ENCODE data around the gene MMP2.

MMP2 gene

DNA sequence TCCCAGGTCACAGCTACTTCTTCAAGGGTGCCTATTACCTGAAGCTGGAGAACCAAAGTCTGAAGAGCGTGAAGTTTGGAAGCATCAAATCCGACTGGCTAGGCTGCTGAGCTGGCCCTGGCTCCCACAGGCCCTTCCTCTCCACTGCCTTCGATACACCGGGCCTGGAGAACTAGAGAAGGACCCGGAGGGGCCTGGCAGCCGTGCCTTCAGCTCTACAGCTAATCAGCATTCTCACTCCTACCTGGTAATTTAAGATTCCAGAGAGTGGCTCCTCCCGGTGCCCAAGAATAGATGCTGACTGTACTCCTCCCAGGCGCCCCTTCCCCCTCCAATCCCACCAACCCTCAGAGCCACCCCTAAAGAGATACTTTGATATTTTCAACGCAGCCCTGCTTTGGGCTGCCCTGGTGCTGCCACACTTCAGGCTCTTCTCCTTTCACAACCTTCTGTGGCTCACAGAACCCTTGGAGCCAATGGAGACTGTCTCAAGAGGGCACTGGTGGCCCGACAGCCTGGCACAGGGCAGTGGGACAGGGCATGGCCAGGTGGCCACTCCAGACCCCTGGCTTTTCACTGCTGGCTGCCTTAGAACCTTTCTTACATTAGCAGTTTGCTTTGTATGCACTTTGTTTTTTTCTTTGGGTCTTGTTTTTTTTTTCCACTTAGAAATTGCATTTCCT is 26.5 kb downstream of the MMP2 start:
- H3K4me2 ChIP-seq (ENCODE audit: low read depth, low read length, poor library complexity, severe bottlenecking), result no peak overlapping the region
- H3K36me3 ChIP-seq (ENCODE audit: low read length), result no peaks in the 10 kb centered on the region
- H3K9ac ChIP-seq (ENCODE audit: low read length), result no peak overlapping the region
- no peaks in the 10 kb centered on the region for H4K20me1 ChIP-seq (ENCODE audit: low read depth, low read length)
- TF ChIP-seq EZH2phosphoT487 (conservative IDR thresholded peaks at IDR 0.05; ENCODE audit: low read length) (no peak), CTCF (IDR thresholded peaks at IDR 0.05; ENCODE audit: insufficient read depth, low read length, poor library complexity, severe bottlenecking) (no peak)
- H2AFZ ChIP-seq (ENCODE audit: low read depth, low read length, severe bottlenecking), result no peak overlapping the region
- no peaks in the 10 kb centered on the region for H3K27me3 ChIP-seq (ENCODE audit: low read length)
- no peak overlapping the region for H3K27ac ChIP-seq (ENCODE audit: low read depth, low read length)
- no peaks in the 10 kb centered on the region for H3K9me2 ChIP-seq (replicated peaks; ENCODE audit: insufficient read depth, low read length)
- no peaks in the 10 kb centered on the region for H3F3A ChIP-seq (ENCODE audit: insufficient read depth)
- H3K9me3 ChIP-seq (ENCODE audit: insufficient read depth, low read length), result no peaks in the 10 kb centered on the region
- no peak overlapping the region for H3K4me3 ChIP-seq (ENCODE audit: insufficient read depth, low read length, poor library complexity, severe bottlenecking)
- H3K79me2 ChIP-seq (ENCODE audit: insufficient read depth, low read length), result no peaks in the 10 kb centered on the region

- H3K27ac ChIP-seq (ENCODE audit: low read depth, low read length), result no peak overlapping the region
- no peak overlapping the region for H3K4me2 ChIP-seq (ENCODE audit: low read depth, low read length, poor library complexity, severe bottlenecking)
Measured at GRCh38 chr16:55506083-55506482, 27.1 kb downstream of the MMP2 start.

GRCh38 chr16:55506708-55507107 is 27.7 kb downstream of the MMP2 start:
- Histone ChIP-seq H3K36me3 (ENCODE audit: low read length) (no peaks in the 10 kb centered on the region), H3K4me2 (ENCODE audit: low read depth, low read length, poor library complexity, severe bottlenecking) (no peak overlapping the region), H2AFZ (ENCODE audit: low read depth, low read length, severe bottlenecking) (no peak overlapping the region), H3K79me2 (ENCODE audit: insufficient read depth, low read length) (no peaks in the 10 kb centered on the region), H3F3A (ENCODE audit: insufficient read depth) (no peaks in the 10 kb centered on the region), H3K9ac (ENCODE audit: low read length) (no peak overlapping the region), H3K9me3 (ENCODE audit: insufficient read depth, low read length) (no peaks in the 10 kb centered on the region), H3K4me3 (ENCODE audit: insufficient read depth, low read length, poor library complexity, severe bottlenecking) (no peak overlapping the region), H3K9me2 (replicated peaks; ENCODE audit: insufficient read depth, low read length) (no peaks in the 10 kb centered on the region), H4K20me1 (ENCODE audit: low read depth, low read length) (no peaks in the 10 kb centered on the region), H3K27me3 (ENCODE audit: low read length) (no peaks in the 10 kb centered on the region), H3K27ac (ENCODE audit: low read depth, low read length) (no peak overlapping the region)
- TF ChIP-seq EZH2phosphoT487 (conservative IDR thresholded peaks at IDR 0.05; ENCODE audit: low read length), result no peak
- TF ChIP-seq CTCF (IDR thresholded peaks at IDR 0.05; ENCODE audit: insufficient read depth, low read length, poor library complexity, severe bottlenecking), result no peak

More at GRCh38 chr16:55506083-55506482, 27.1 kb downstream of the MMP2 start:
- Histone ChIP-seq H3K27me3 (ENCODE audit: low read length) (no peaks in the 10 kb centered on the region), H3F3A (ENCODE audit: insufficient read depth) (no peaks in the 10 kb centered on the region), H3K9ac (ENCODE audit: low read length) (no peak overlapping the region), H3K79me2 (ENCODE audit: insufficient read depth, low read length) (no peaks in the 10 kb centered on the region), H3K4me3 (ENCODE audit: insufficient read depth, low read length, poor library complexity, severe bottlenecking) (no peak overlapping the region), H3K9me3 (ENCODE audit: insufficient read depth, low read length) (no peaks in the 10 kb centered on the region), H3K36me3 (ENCODE audit: low read length) (no peaks in the 10 kb centered on the region), H2AFZ (ENCODE audit: low read depth, low read length, severe bottlenecking) (no peak overlapping the region), H3K9me2 (replicated peaks; ENCODE audit: insufficient read depth, low read length) (no peaks in the 10 kb centered on the region), H4K20me1 (ENCODE audit: low read depth, low read length) (no peaks in the 10 kb centered on the region)
- TF ChIP-seq EZH2phosphoT487 (conservative IDR thresholded peaks at IDR 0.05; ENCODE audit: low read length), result no peak
- TF ChIP-seq CTCF (IDR thresholded peaks at IDR 0.05; ENCODE audit: insufficient read depth, low read length, poor library complexity, severe bottlenecking), result no peak
